ENCODE results near the gene CHCHD6.

DNA sequence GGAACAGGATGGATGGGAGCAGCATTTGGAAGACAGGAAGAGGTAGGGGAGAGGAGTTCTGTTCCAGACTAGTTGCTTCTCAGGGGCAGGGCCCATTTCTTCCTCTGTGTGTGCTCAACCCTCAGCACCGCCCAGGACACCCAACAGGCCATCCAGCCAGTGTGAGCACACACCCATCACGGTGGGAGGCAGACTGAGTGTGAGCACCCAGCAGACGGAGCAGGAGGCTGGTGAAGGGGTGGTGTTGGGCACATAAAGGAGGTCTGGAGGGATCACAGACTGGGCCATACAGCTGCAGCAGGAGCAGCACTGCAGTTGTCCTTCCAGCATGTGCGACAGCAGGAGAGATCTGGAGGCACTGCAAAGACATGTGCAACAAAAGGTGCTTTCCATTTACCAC lies 190.4 kb downstream of the CHCHD6 start:
- TF ChIP-seq POLR2AphosphoS5 (IDR thresholded peaks at IDR 0.05; ENCODE audit: borderline replicate concordance, low read depth, low read length) (no peak), EZH2 (IDR thresholded peaks at IDR 0.05) (no peak)

All from SK-N-MC (cell line).